Measurements from ENCODE around the gene MAGEE2. TPM values are rescaled to one million over a fixed set of nuclear protein-coding genes. Genes with fewer than 3 reads are reported as not detected.

Gene MAGEE2
- not detected in 2 replicates for total RNA-seq

GRCh38 chrX:75784680-75785491, at the start of gene MAGEE2:
Gene MAGEE2 (minus strand): TSS chrX:75785254. CDS start chrX:75785051, 203 bp downstream.

Data from cardiac ventricle fibroblast (primary cell).